K562 (cell line): Measurements from ENCODE around the gene SPATS1. TPM values are rescaled to one million over a fixed set of nuclear protein-coding genes. Genes with fewer than 3 reads are reported as not detected.
A peak's percentile ranks its signal among the peaks of the same experiment; 100 is the strongest.

Source experiments
- FOXO4 ChIP-seq: fragments of 450-650 bp; formaldehyde crosslinking; IDR thresholded peaks from 2 replicates; pipeline ENCODE4 v1.4.0; 2020; ENCODE audit warnings: mild to moderate bottlenecking, moderate library complexity
- GTF2F1 ChIP-seq: IDR thresholded peaks from 2 replicates; pipeline ENCODE4 v1.6.1; 2011; ENCODE audit warnings: low read depth, low read length, improper control_type of control experiment
- KDM2B ChIP-seq: fragments of 250-450 bp; sonication (Bioruptor Pico); IDR thresholded peaks from 2 replicates; pipeline ENCODE4 v1.8.0; 2021; ENCODE audit warnings: mild to moderate bottlenecking, moderate library complexity
- KLF6 ChIP-seq: fragments of 250-450 bp; sonication (Bioruptor Pico); IDR thresholded peaks from 2 replicates; pipeline ENCODE4 v1.4.0; 2020; ENCODE audit warnings: mild to moderate bottlenecking, moderate library complexity, borderline replicate concordance
- LARP7 ChIP-seq: fragments of 450-650 bp; IDR thresholded peaks from 2 replicates; pipeline ENCODE4 v1.6.1; 2016
- MCM7 ChIP-seq, 2 experiments: fragments of 450-650 bp; IDR thresholded peaks; 2 replicates each; pipeline ENCODE4 v1.6.1; 2016 to 2018
- NELFE ChIP-seq: IDR thresholded peaks from 2 replicates; pipeline ENCODE4 v1.6.1; 2011; ENCODE audit warnings: mild to moderate bottlenecking; ENCODE audit not compliant: insufficient read depth, insufficient read length
- NEUROD1 ChIP-seq: fragments of 150-350 bp; IDR thresholded peaks from 2 replicates; pipeline ENCODE4 v1.6.1; 2014; ENCODE audit warnings: borderline replicate concordance, low read length, low read depth; ENCODE audit not compliant: partially characterized antibody
- POLR2AphosphoS2 ChIP-seq: IDR thresholded peaks from 2 replicates; pipeline ENCODE4 v1.6.1; 2012; ENCODE audit warnings: low read length, improper control_type of control experiment
- SFPQ ChIP-seq: fragments of 200-400 bp; formaldehyde crosslinking; IDR thresholded peaks from 2 replicates; pipeline ENCODE4 v1.6.1; 2017; ENCODE audit warnings: mild to moderate bottlenecking, low read depth, low read length, moderate library complexity
- SRSF7 ChIP-seq: fragments of 200-400 bp; formaldehyde crosslinking; optimal IDR thresholded peaks from 2 replicates; pipeline ENCODE3; 2017; ENCODE audit warnings: mild to moderate bottlenecking, low read depth, low read length
- ZC3H4 ChIP-seq: sonication (generic); formaldehyde crosslinking; IDR thresholded peaks from 2 replicates; pipeline ENCODE4 v1.9.0; 2021; ENCODE audit warnings: missing genetic modification reagents, borderline replicate concordance
- polyA plus RNA-seq, 8 experiments: library from polyadenylated mRNA; depleted of rRNA in 4 of 8; stranded (reverse) in 5 of 8; unstranded in 3 of 8; fragments of >200 nt; fragmentation: Nextera tagmentation in 2 of 8; fragmentation: Illumina TruSeq in 1 of 8; extraction: Ambion mirVana in 2 of 8; extraction: Trizol in 1 of 8; gene quantifications; 2 replicates each; pipeline versions ENCODE4 v1.2.1 to v1.2.3, GENCODE V29; 2011 to 2014; ENCODE audit warnings: inconsistent platforms in 1 of 8, missing spikeins in 1 of 8
- total RNA-seq, 7 experiments: library from RNA; depleted of rRNA in 6 of 7; stranded (reverse); fragments of >200 nt in 6 of 7; fragmentation: Illumina TruSeq in 2 of 7; extraction: Trizol in 2 of 7; gene quantifications; 2 replicates each; pipeline versions ENCODE4 v1.2.1 to v1.2.3, GENCODE V29; 2011 to 2021; ENCODE audit warnings: low replicate concordance in 1 of 7
- TF ChIP-seq, protein P1 (sequence below): fragments of 450-650 bp; formaldehyde crosslinking; IDR thresholded peaks from 2 replicates; pipeline ENCODE4 v1.4.0; 2022; ENCODE audit warnings: missing genetic modification characterization
- TF ChIP-seq, protein P2 (sequence below): fragments of 250-450 bp; sonication (Bioruptor Pico); IDR thresholded peaks from 2 replicates; pipeline ENCODE4 v1.8.0; 2022; ENCODE audit warnings: moderate library complexity, mild to moderate bottlenecking, inconsistent platforms
- TF ChIP-seq, protein P3 (sequence below): fragments of 450-650 bp; IDR thresholded peaks from 2 replicates; pipeline ENCODE4 v1.6.1; 2016; ENCODE audit warnings: low read depth, mild to moderate bottlenecking, moderate library complexity
- TF ChIP-seq, protein P4 (sequence below), 2 experiments: fragments of 450-650 bp; conservative IDR thresholded peaks; 2 replicates each; pipeline ENCODE4 v1.6.1; 2017; ENCODE audit warnings: mild to moderate bottlenecking in 2 of 2, moderate library complexity in 2 of 2

Gene SPATS1
- total and polyA plus RNA-seq, 9 of the 15 experiments (the other 6 are each of a cell fraction or from before 2014, with no cell fraction given): not detected

DNA sequence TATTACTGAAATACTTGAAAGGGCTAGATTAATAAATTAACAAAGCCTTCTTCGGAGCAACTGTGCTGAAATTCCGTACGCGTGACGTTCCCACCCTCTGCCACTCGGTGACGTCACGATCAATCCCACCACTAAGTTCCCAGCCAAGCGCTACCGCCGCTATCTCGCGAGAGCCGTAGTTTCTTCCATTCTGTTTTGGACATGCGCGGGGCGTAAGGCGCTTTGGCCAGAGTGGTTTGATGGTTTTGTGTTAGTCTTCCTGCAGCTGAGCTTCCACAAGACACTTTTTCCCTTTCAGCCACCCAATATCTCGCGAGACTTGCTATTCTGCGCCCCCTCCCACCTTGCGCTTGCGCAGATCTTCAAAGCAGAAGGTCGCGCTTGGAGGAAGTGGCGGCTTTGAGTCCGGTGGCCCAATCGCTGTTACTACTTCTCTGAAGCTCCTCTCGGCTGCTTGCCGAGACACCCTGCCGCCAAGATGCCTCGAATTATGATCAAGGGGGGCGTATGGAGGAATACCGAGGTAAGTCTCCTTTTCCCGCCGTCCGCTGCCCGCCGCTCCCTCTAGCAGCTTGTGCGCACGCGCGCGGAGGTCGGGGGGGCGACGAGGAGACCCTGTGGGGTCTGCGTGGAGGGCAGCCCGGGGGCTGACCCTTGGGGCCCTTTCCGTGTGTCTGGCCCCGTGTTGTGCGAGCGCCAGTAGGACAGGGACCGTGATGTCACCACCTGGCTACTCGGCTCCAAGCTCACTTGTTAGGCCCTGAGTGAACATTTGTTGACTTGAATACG, 45.1 kb downstream of the SPATS1 start, which contains the start of gene CDC5L (continued):
- TF ChIP-seq, protein P1, sequence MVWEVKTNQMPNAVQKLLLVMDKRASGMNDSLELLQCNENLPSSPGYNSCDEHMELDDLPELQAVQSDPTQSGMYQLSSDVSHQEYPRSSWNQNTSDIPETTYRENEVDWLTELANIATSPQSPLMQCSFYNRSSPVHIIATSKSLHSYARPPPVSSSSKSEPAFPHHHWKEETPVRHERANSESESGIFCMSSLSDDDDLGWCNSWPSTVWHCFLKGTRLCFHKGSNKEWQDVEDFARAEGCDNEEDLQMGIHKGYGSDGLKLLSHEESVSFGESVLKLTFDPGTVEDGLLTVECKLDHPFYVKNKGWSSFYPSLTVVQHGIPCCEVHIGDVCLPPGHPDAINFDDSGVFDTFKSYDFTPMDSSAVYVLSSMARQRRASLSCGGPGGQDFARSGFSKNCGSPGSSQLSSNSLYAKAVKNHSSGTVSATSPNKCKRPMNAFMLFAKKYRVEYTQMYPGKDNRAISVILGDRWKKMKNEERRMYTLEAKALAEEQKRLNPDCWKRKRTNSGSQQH (CRISPR knock-in tag): peak; percentile 89; the same call in 1 of the 2 replicates
- TF ChIP-seq LARP7 (no peak), FOXO4 (no peak), KLF6 (0 out of 2 replicates have a peak, but pooled peaks have one; percentile 45), ZC3H4 (CRISPR knock-in tag) (no peak), SFPQ (no peak), MCM7 (IDR thresholded peaks at IDR 0.05) (no peak), KDM2B (CRISPR knock-in tag) (no peak), SRSF7 (no peak), GTF2F1 (0 out of 2 replicates have a peak, but pooled peaks have one; percentile 39), NEUROD1 (peak; percentile 46), NELFE (no peak), POLR2AphosphoS2 (peak; percentile 85; the same call in 1 of the 2 replicates)
- TF ChIP-seq, protein P2, sequence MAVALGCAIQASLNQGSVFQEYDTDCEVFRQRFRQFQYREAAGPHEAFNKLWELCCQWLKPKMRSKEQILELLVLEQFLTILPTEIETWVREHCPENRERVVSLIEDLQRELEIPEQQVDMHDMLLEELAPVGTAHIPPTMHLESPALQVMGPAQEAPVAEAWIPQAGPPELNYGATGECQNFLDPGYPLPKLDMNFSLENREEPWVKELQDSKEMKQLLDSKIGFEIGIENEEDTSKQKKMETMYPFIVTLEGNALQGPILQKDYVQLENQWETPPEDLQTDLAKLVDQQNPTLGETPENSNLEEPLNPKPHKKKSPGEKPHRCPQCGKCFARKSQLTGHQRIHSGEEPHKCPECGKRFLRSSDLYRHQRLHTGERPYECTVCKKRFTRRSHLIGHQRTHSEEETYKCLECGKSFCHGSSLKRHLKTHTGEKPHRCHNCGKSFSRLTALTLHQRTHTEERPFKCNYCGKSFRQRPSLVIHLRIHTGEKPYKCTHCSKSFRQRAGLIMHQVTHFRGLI (CRISPR knock-in tag): 0 out of 2 replicates have a peak, but pooled peaks have one; percentile 10
- TF ChIP-seq, protein P3, sequence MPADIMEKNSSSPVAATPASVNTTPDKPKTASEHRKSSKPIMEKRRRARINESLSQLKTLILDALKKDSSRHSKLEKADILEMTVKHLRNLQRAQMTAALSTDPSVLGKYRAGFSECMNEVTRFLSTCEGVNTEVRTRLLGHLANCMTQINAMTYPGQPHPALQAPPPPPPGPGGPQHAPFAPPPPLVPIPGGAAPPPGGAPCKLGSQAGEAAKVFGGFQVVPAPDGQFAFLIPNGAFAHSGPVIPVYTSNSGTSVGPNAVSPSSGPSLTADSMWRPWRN: no peak
- TF ChIP-seq, protein P4, sequence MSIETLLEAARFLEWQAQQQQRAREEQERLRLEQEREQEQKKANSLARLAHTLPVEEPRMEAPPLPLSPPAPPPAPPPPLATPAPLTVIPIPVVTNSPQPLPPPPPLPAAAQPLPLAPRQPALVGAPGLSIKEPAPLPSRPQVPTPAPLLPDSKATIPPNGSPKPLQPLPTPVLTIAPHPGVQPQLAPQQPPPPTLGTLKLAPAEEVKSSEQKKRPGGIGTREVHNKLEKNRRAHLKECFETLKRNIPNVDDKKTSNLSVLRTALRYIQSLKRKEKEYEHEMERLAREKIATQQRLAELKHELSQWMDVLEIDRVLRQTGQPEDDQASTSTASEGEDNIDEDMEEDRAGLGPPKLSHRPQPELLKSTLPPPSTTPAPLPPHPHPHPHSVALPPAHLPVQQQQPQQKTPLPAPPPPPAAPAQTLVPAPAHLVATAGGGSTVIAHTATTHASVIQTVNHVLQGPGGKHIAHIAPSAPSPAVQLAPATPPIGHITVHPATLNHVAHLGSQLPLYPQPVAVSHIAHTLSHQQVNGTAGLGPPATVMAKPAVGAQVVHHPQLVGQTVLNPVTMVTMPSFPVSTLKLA (conservative IDR thresholded peaks at IDR 0.05): peak; percentile 73 to 76
